Measurements from ENCODE around the gene SAMD7.

Gene SAMD7

DNA sequence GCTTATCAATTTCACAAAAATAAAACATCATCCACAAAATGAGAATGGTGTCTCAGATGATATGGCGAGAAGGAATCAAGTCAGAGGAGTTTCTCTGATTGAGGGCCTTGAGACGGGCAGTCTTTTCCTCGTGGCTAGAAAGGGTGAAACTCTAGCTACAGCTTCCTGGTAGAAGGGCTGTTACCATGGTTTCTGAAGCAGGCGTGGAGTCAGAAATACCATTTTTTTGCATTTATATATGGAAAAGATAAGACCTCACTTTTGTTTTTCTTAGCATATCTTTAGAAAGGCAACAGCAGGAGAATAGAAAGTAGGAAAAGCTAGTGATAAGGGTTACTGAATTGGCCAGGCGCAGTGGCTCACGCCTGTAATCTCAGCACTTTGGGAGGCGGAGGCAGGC is 17.3 kb upstream of the SAMD7 start:
- no peaks in the 10 kb centered on the region for H3K36me3 Mint-ChIP-seq
- no peak overlapping the region for H3K27ac Mint-ChIP-seq
- no peaks in the 10 kb centered on the region for H3K9me3 Mint-ChIP-seq
- H3K4me3 Mint-ChIP-seq, result no peak overlapping the region
- no peaks in the 10 kb centered on the region for H3K4me1 Mint-ChIP-seq
- H3K27me3 Mint-ChIP-seq, result no peaks in the 10 kb centered on the region

DNA sequence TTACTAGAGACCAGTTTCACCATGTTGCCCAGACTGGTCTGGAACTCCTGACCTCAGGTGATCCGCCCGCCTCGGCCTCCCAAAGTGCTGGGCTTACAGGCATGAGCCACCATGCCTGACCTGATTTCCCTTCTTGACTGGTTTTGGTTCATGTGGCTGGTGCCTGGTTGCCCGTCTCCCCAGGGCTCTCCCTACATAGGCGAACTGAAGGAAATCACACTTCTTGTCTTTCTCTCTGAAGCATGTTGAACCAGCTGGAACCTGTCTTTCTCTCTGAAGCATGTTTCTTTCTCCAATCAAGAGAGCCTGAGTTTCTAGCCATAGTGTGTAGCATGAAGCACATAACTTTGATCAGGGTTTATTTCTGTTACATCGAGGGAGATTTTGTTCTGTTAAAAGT is 16.3 kb upstream of the SAMD7 start:
- H3K27me3 Mint-ChIP-seq, result no peaks in the 10 kb centered on the region
- no peak overlapping the region for H3K27ac Mint-ChIP-seq
- H3K4me1 Mint-ChIP-seq, result no peaks in the 10 kb centered on the region

DNA sequence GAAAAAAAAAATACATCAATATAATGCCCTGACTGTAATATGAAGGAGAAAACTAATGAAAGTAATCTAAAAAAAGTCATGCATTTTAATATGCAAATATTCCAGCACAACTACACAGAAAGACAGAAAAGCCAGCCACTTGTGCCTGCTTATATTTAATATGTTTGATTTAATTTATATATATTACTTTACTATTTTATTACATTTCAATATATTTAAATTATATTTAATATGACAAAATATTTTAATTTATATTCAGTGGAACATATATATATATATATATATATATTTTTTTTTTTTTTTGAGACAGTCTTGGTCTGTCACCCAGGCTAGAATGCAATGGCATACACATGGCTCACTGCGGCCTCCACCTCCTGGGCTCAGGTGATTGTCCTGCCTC is 14.1 kb upstream of the SAMD7 start:
- H3K27ac Mint-ChIP-seq, result no peak overlapping the region
- H3K4me3 Mint-ChIP-seq, result no peak overlapping the region
- no peaks in the 10 kb centered on the region for H3K4me1 Mint-ChIP-seq
- peaks cover 8% of the 10 kb centered on the region for H3K36me3 Mint-ChIP-seq
- no peaks in the 10 kb centered on the region for H3K27me3 Mint-ChIP-seq
- peaks cover 12% of the 10 kb centered on the region for H3K9me3 Mint-ChIP-seq

More for the DNA sequence above, 16.3 kb upstream of the SAMD7 start:
- Mint-ChIP-seq H3K9me3 (peaks cover 2% of the 10 kb centered on the region), H3K36me3 (peaks cover 3% of the 10 kb centered on the region), H3K4me3 (no peak overlapping the region)

DNA sequence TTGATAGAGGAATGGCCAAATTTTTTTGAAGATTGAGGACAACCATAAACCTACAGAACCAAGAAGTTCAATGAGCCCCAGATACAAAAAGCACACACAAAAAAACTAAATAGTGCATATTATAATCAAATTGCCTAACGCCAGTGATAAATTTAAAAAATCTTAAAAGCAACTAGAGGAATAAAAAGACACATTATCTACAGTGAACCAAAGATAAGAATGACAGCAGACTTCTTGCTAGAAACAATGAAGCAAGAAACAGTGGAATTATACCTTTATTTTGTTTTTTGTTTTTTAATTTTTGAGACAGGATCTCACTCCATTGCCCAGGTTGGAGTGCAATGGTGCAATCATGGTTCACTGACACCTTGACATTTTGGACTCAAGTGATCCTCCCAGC is 9.9 kb upstream of the SAMD7 start:
- H3K4me1 Mint-ChIP-seq, result no peaks in the 10 kb centered on the region

DNA sequence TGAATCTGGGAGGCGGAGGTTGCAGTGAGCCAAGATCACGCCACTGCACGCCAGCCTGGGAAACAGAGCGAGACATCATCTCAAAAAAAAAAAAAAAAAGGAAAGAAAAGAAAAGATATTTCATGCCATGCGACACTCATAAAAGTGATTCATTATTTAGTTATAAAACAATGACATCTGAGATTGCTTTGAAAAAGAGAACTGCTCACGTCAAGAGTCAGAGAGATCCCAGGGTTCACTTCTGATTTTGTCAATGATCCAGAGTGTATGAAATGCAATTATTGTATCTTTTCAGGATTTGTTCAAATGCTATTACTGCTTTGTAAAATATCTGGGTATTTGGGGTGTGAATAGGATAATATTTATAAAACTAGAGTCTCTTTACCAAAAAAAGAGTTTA is 6.0 kb upstream of the SAMD7 start:
- H3K36me3 Mint-ChIP-seq, result peaks cover 3% of the 10 kb centered on the region
- H3K4me3 Mint-ChIP-seq, result no peak overlapping the region
- H3K9me3 Mint-ChIP-seq, result peaks cover 6% of the 10 kb centered on the region
- H3K27ac Mint-ChIP-seq, result no peak overlapping the region
- H3K4me1 Mint-ChIP-seq, result no peaks in the 10 kb centered on the region
- peaks cover 2% of the 10 kb centered on the region for H3K27me3 Mint-ChIP-seq

More for the DNA sequence above, 9.9 kb upstream of the SAMD7 start:
- Mint-ChIP-seq H3K36me3 (peaks cover 8% of the 10 kb centered on the region), H3K27ac (no peak overlapping the region), H3K27me3 (peaks cover 2% of the 10 kb centered on the region), H3K4me3 (no peak overlapping the region), H3K9me3 (peaks cover 12% of the 10 kb centered on the region)

DNA sequence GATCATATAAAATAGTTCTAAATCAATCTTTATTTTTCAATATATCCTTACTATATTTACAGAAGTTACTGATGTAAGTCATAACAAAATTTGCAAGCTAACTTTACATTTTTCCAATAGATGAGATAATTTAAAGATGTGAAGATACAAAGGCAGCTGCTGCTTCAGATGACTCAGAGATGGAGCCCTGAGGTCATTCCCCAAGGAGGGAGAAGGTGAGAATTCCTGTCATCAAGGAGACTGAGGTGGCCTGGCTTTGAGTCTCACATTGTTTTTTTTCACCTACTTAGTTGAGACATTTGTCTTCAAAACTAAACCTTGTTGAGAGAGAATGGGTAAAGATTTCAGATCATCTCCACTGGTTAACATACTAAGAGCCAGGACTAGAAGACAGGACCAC is 3.9 kb upstream of the SAMD7 start:
- H3K4me3 Mint-ChIP-seq, result no peak overlapping the region
- H3K27me3 Mint-ChIP-seq, result peaks cover 2% of the 10 kb centered on the region
- no peaks in the 10 kb centered on the region for H3K4me1 Mint-ChIP-seq
- H3K27ac Mint-ChIP-seq, result no peak overlapping the region
- H3K9me3 Mint-ChIP-seq, result no peaks in the 10 kb centered on the region
- no peaks in the 10 kb centered on the region for H3K36me3 Mint-ChIP-seq

DNA sequence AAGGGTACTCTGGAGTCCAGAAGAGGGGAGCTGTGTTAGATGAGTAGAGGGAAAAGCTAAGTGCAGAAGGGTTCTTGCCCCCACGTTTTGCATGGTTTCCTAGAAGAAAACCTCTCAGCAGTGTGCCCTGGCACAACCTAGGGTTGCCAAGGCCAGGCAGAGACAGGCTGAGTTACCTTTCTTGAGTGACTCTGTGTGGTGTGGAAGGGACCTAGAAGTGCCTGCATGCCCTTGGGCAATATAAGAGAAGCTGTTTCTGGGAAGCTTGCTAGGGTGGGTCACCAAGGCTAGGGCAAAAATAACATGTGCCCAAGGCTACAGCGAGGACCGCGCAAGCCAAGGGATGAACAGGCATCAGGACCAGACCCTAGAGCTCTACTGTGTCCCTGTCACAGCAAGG is 3.4 kb upstream of the SAMD7 start:
- no peak overlapping the region for H3K27ac Mint-ChIP-seq
- no peaks in the 10 kb centered on the region for H3K4me1 Mint-ChIP-seq
- H3K4me3 Mint-ChIP-seq, result no peak overlapping the region
- peaks cover 2% of the 10 kb centered on the region for H3K27me3 Mint-ChIP-seq
- H3K9me3 Mint-ChIP-seq, result no peaks in the 10 kb centered on the region
- no peaks in the 10 kb centered on the region for H3K36me3 Mint-ChIP-seq

DNA sequence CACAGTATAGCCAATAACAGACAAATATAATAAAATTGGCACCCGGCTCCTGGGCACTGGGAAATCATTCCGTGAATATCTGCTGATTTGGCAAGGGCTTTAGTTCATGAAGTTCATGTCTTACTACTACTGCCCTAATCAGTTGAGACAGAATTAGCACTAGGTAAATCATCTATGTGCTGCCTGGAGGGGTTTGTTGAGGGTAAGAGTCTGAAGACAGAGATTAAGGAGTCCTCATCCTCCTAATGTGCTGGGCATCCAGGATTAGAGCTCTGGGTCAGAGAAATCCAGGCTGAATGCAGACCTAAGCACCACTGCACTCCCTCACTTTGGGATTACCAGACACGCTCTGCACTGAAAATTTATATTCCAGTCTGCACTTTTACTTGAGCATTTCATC is 2.0 kb downstream of the SAMD7 start:
- H3K36me3 Mint-ChIP-seq, result no peaks in the 10 kb centered on the region
- no peaks in the 10 kb centered on the region for H3K4me1 Mint-ChIP-seq
- no peaks in the 10 kb centered on the region for H3K9me3 Mint-ChIP-seq
- no peak overlapping the region for H3K4me3 Mint-ChIP-seq
- H3K27ac Mint-ChIP-seq, result no peak overlapping the region
- H3K27me3 Mint-ChIP-seq, result no peaks in the 10 kb centered on the region

DNA sequence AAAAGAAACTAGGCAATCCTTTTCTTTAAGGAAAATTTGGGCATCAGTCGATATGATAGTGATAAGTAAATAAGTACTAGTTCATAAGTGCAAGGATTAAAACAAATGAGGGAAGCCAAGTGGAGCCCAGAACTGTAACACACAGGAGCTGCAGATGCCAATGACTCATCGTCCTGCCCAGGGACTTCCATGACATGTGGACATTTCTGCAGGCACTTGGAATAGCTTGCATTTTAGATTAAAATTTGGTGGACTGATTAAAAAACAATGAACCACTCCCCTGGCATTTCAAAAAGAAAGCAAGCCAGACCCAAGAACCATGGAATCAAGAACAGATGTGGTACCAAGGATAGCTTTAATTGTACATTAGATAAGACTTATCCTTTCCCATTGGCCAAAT is 2.9 kb downstream of the SAMD7 start:
- Mint-ChIP-seq H3K4me3 (no peak overlapping the region), H3K27ac (no peak overlapping the region), H3K4me1 (no peaks in the 10 kb centered on the region), H3K27me3 (no peaks in the 10 kb centered on the region), H3K36me3 (no peaks in the 10 kb centered on the region), H3K9me3 (no peaks in the 10 kb centered on the region)

DNA sequence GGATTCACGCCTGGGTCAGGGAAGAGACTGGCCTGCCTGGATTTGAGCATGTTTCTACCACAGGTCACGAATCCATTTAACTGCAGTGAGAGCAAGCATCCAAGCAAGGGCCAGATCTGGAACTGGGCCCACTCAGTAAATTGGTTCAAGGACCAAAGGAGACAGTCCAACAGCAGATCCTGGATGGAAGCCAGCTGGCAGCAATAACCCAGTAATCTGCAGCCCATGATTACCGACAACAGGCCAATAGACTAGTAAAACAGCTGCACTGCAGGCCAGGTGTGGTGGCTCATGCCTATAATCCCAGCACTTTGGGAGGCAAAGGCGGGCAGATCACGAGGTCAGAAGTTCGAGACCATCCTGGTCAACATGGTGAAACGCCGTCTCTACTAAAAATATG is 11.8 kb downstream of the SAMD7 start:
- Mint-ChIP-seq H3K27me3 (no peaks in the 10 kb centered on the region), H3K4me3 (no peak overlapping the region), H3K4me1 (no peaks in the 10 kb centered on the region), H3K36me3 (no peaks in the 10 kb centered on the region), H3K27ac (no peak overlapping the region), H3K9me3 (no peaks in the 10 kb centered on the region)

DNA sequence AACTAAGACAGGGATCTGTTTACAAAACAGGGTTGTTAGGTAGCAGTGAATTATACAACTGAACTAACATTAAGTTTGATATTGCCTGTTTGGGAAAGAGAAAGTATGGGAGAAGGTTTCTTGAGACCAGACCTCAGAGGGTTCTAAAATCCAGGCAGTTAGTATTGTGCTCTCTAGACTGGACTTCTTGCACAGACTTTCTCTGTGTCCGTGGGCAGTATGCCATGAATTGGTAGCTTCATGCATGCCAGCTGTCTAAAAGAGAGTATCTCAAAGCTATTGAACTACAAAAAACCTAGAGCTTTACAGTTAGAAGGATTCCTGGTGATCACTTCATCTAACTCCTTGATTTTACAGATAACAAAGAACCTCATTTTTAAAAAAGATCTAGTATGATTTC is 12.5 kb downstream of the SAMD7 start:
- no peaks in the 10 kb centered on the region for H3K9me3 Mint-ChIP-seq
- no peaks in the 10 kb centered on the region for H3K27me3 Mint-ChIP-seq
- no peaks in the 10 kb centered on the region for H3K4me1 Mint-ChIP-seq
- H3K27ac Mint-ChIP-seq, result no peak overlapping the region
- H3K36me3 Mint-ChIP-seq, result no peaks in the 10 kb centered on the region
- H3K4me3 Mint-ChIP-seq, result no peak overlapping the region

DNA sequence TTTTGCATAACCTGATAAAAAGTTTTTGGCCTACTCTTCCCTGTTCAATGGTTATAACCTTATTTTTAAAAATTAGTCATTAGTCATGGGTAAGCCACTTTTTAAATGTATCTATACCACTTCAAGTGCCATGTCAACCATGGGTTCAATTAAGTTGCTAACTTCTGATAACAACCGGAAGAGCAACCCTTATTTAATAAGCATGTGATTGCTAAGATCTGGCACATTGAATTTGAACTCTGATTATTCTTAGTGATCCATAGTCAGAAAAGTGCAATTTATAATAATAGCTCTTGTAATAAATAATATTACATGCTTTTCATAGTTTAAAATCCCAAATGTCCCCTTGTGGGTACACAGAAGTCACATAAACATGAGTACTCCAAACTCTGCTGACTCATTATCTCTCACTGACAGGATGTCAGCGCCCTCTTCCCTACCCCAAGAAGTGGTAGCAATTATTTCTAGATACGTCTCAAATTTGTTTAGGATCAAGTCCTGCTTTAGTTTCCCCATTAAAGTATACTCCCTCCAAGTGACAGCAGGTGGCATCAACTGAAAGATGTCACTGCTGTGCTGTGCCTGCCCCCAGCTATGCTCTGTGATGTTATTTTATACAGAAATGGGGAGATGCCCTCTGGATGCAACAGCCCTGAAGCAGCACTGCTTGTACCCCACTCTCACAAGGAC is 18.6 kb downstream of the SAMD7 start:
- Mint-ChIP-seq H3K9me3 (no peaks in the 10 kb centered on the region), H3K36me3 (no peaks in the 10 kb centered on the region), H3K4me3 (no peak overlapping the region), H3K27me3 (no peaks in the 10 kb centered on the region), H3K27ac (no peak overlapping the region), H3K4me1 (no peaks in the 10 kb centered on the region)

DNA sequence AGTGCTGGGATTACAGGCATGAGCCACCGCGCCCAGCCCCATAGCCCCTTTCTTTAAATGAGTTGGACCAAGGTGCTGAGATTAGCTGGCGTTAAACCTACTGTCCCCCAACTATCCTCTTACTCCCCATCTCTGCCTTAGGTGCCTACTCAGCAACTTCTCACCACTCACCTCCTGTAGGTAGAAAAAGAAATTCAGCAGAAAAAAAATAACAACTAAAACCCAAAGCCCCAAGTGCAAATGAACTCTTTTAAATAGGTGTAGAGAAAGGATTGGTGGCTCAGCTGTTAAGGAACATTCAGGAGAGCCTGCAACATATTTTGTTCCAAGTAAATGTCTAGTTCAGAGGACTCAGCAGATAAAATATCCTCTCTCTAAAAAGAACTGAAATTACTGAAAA is 19.5 kb downstream of the SAMD7 start:
- Mint-ChIP-seq H3K27ac (no peak overlapping the region), H3K4me3 (no peak overlapping the region), H3K36me3 (no peaks in the 10 kb centered on the region), H3K4me1 (no peaks in the 10 kb centered on the region), H3K9me3 (no peaks in the 10 kb centered on the region), H3K27me3 (no peaks in the 10 kb centered on the region)

DNA sequence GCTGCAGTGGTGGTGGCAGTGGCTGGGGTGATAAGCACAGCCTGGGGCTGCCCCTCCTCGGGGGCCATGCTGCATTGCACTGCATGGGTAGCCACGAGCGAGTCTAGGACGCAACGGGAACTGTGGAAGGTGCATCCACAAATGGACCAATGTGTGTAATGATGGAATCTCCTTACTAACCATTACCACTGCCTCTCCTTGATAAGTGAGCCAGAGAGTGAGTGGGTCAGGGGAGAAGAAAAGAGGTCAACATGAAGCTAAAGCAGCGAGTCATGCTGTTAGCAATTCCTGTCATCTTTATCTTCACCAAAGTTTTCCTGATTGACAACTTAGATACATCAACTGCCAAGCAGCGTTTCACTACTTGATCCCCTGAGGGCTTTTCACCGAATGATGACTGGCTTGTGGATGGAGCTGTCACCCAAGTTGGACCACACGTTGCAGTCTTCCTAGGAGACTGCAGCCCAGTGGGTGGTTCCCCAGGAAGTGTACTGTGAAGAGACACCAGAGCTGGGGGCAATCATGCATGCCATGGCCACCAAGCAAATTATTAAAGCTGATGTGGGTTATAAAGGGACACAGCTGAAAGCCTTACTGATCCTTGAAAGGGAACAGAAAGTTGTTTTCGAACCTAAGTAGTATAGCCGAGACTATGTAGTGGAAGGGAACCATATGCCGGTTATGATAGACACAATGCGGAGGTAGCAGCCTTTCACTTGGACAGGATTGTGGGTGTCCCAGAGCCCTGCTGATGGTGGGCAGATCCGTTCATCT is 20.6 kb downstream of the SAMD7 start:
- Mint-ChIP-seq H3K4me3 (no peak overlapping the region), H3K36me3 (no peaks in the 10 kb centered on the region), H3K4me1 (no peaks in the 10 kb centered on the region), H3K9me3 (no peaks in the 10 kb centered on the region), H3K27ac (no peak overlapping the region), H3K27me3 (no peaks in the 10 kb centered on the region)

DNA sequence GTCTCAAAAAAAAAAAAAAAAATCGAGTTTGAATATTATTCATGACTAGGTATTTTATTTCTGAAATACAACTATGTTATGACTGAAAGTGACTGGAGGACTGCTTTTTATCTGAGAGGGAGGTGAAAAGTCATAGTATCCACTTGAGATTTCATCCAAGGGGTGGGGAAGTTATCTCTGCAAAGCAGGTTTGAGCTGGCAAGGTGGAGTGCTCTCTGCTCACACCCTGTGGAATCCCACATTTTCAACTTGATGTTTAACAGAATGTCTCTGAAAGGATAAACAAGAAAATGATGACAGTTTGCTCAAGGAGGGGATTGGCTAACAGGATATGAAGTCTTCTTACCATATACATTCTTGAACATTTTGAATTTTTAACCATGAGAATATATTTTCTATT is 27.9 kb downstream of the SAMD7 start:
- Mint-ChIP-seq H3K4me3 (no peak overlapping the region), H3K27me3 (no peaks in the 10 kb centered on the region), H3K36me3 (no peaks in the 10 kb centered on the region), H3K4me1 (peaks cover 14% of the 10 kb centered on the region), H3K27ac (no peak overlapping the region), H3K9me3 (no peaks in the 10 kb centered on the region)

DNA sequence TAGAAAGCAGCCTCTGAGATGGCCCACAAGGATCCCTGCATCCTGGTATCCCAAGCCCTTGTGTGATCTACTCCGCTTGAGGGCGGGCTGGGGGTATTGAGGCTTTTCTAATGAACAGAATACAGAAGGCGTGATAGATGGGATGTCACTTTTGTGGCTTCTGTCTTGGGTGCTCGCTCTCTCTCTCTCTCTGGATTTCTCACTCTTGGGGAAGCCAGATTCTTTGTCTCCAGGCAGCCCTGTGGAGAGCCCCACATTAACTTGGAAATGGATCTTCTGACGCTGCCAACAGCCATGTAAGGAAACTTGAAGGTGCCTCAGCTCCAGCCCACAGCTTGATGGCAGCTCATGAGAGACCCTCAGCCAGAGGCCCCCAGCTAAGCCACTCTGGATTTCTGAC is 28.4 kb downstream of the SAMD7 start:
- Mint-ChIP-seq H3K27ac (no peak overlapping the region), H3K36me3 (no peaks in the 10 kb centered on the region), H3K4me1 (peaks cover 14% of the 10 kb centered on the region), H3K9me3 (no peaks in the 10 kb centered on the region), H3K4me3 (no peak overlapping the region), H3K27me3 (no peaks in the 10 kb centered on the region)

Data from activated naive CD4-positive, alpha-beta T cell treated with anti-CD3 and anti-CD28 coated beads, Interleukin-2, amount 50 U/mL, for 24 hours (primary cell).